AG08395 (cell line): ENCODE measurements around the gene CXCR6.
A peak's percentile ranks its signal among the peaks of the same experiment; 100 is the strongest.

Experiments used
- DNase-seq: peaks from one replicate; pipeline ENCODE4 v3.0.0; 2012; ENCODE audit warnings: mixed read lengths, low spot score

Gene CXCR6

DNA sequence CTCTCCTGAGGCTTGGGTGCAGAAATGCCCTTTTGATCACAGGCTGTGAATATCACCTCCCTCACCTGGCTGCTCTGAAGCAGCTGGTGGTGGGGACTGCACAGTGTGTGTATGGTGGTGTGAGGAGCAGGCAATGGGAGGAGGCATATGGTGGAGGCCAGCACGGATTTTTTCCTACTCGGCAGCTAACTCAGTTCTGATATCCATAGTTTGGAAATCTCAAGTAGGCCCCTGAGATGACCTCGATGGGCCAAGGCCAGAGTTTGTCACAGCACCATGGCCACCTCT, 21.3 kb upstream of the CXCR6 start:
- DNase-seq: no peak

DNA sequence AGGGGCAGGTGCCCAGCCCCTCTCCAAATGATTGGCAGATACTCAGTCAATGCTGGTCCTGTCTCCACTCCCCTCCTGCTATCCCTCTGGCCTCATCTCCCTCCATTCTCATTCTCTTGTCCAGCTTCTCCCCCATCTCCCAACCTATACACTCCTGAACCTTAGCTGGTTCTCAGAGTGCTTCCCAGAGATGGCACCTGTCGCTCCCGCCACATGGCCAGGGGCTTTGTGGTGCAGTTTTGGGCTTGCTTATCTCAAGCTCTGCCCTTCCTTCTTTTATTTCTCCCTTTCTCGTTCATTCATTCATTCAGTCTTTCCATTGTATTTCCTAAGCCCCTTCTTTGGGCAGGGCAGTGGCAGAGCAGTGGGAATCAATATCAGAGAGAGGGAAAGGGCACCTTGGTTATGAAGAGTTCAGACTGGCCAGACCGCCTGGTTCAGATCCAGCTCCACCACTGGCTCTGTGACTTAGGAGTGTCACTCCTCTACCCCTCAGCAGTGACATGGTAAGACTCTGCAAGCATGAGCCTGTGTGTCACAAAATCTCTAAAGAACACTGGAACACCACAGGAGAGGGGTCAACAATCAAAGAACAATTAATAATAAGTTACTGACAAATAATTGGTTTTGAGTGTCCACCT, 20.2 kb upstream of the CXCR6 start:
- DNase-seq: no peak

DNA sequence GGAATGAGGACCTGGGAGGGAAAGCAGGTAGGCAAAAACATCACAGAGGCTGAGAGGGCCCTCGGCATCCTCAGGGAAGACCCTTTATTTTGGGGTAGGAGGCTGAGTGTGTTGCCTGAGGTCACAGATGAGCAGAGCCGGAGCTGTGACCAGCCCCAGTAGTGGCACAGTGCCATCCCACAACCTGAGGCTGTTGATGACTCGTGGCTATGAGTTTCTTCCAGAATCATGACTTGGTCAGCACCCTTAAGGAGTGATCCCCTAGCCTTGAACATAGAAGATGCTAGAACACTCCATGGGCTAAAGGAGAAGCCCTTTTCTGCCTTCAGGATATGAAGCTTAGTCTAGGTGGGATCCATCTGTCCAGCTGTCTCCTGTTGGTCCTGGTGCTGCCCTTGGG, 19.5 kb upstream of the CXCR6 start:
- peak; percentile 67 for DNase-seq

DNA sequence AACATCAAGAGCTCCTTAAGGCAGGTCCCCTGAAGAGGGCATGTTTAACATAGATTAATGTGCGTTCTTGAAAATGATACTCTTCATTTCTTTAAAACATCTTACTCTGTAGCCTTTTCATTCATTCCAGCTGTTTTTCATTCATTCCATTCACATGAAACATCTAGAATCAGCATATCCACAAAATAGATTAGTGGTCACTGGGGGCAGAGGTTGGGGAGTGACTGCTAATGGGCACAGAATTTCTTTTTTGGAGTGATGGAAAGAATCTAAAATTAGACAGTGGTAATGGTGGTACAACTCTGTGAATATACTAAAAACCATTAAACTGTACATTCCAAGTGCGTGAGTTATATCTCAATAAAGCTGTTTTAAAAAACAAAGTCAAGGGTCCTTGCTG, 15.4 kb upstream of the CXCR6 start:
- DNase-seq: peak; percentile 30

DNA sequence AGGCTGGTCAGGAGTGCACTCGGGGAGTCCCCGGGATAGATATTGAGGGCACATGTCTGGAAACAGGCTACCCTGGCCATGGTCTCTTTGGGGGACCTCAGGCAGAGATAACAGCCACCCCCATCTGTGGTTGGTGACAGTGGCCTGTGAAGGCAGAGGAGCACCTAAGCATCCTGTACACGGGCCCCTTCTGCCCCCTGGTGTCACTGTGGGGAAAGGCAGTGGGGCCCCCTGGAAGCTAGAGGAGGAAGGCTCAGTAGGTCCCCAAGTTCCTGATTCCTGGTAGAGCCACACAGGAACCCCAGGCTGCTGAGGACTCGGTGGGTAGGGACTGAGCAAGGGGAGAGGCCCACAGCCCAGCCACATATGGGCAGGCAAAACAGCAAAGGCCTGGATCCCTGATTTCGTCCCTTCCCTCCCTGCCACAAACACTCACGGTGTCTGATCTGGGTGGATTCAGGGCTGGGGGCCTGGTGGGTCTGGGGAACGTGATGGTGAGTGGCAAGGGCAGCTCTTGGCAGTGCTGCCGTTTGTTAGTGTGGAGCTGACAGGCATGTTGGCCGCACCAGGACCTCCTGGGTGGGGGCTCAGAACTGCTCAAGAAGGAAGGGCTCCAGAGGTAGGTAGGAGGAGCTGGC, 14.1 kb upstream of the CXCR6 start:
- peak; percentile 83 for DNase-seq

DNA sequence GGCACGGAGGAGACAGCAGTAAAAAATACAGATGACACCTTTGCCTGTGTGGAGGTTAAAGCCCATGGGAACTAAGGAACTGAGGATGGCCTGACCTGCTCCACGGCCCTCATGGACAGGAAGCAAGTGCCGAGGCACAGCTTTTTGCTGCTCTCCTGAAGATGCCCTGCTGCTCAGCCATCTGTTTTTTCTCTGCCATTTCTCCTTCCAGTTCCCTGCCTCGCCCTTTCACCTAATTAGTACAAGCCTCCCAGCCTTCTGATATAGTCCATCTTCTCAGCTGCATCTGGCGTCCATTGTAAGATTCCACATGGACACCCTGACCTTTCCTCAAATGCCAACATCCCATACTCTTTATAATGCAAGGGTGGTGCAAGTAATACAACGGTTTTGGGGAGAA, 11.8 kb upstream of the CXCR6 start:
- no peak for DNase-seq

DNA sequence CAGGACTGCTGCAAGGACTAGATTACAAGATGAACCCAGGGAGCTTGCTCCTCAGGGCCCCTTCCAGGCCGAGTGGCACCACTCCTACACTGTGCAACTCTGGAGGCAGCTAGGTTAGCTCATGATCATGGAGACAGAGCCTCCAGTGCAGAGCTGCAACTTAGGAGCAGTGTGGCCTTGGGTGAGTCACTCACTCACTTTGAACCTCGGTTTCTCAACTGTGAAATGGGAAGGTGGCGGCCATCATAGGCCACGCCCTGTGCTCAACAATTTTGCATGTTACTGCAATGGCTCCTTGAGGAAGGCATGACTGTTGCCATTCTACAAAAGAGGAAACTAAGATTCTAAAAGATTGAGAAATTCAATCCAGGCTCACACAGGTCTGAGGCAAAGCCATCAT, 11.2 kb upstream of the CXCR6 start:
- DNase-seq: no peak

DNA sequence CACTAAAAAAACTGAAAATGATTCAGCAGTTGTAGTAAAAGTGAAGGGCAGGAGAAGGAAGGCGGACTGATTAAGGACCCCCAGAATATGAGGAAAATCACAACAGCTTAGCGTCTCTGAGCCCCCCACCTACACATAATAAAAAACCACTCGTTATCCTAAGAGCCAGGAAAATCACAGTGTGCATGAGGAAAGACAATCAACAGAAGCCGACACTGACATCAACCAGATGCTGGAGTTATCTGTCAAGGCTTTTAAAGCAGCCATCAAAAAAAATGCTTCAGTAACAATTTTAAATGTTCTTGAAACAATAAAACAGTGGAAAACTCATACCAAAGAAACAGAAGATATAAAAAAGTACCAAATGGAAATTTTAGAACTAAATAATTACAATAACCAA, 9.7 kb upstream of the CXCR6 start:
- no peak for DNase-seq

DNA sequence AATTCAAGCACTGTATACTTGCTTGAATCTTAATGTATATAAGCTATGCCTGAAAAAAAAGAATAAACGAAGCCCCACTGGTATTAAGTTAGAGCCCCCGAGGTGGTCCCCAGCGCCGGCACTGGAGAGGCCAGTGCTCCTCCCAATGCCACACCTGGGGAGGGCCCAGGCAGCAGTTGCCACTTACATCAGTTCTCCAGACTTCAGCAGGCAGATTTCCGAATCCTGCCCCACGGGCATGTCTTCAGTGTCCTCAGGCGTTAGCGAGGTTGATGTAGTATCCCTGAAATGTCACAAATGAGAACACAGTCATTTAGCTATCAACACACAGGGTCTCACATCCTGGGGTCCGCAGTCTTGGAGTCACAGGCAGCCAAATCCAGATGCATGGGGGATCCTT, 7.0 kb upstream of the CXCR6 start:
- no peak for DNase-seq

DNA sequence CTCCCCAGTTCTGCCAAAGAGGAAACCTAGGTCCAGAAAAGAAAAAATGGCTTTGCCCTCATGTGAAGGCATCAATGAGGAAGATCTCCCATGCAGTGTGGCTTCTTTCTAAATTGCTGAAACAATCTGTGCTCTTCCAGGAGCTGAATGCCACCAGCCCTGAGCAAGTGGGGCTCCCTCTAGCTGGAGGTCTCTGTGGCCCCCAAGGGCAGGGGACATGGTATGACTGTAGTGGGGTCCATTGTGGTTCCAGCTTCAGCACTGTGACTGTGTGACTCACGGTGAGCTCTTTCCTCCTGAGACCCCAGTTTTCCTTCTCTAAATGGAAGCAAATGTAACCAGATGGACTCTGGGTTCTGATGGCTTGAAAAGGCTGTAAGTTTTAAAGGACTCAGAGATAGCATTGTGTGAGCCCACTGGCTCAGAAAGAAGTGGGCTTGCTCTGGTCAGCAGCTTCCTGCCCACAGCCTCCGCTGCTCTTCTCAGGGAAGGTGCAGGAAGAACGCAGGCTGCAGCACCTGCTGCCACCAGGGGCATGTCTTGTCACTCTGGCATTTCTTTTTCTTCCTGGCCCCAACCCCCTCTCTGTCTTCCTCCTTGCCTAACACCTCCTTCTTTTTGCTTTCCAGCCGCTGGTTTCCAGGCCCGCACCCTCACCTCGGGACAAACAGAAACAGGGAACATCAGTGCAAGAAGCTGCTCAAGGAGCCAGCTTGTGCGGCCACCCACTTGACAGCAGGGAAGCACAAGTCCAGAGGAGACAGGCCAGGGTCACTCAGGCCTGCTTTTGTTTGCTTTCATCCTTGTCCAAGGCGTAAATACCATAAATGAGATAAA, 5.8 kb upstream of the CXCR6 start:
- DNase-seq: no peak

DNA sequence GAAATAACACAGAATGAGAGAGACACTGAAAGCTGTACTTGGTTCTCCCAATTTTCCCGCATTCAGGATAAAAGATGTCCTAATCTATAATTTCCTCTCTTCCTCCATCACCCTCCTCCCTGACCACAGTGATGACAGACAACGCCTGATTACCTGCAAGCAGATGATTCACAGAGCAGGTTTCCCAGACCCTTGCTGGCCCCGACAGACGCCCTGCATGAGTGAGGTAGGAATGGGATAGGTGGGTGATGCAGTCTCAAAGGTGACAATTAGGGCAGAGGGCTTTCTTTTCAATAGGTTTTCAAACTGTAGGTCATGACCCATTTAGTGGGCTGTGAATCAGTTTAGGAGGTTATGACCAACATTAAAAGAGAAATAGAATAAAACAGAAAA, 5.2 kb upstream of the CXCR6 start:
- DNase-seq: no peak

DNA sequence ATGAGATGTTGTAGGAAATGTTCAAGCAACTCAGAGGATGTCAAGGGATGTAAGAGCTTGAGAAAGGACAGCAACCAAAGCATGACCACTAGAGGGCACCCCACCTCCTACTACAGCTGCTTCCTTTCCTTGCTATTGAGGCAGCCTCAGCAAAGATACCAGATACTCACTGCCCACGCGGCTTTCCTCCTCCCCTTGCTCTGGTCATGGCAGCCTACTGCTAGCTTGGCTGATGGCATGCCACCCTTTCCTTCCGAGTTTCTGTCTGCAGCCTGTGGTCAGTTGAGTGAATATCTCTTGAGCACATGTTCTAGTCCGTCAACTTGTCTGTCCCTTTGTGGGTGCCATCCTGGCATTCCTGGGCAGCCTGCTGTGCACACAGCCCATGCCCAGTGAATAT, 4.4 kb upstream of the CXCR6 start:
- DNase-seq: peak; percentile 82

DNA sequence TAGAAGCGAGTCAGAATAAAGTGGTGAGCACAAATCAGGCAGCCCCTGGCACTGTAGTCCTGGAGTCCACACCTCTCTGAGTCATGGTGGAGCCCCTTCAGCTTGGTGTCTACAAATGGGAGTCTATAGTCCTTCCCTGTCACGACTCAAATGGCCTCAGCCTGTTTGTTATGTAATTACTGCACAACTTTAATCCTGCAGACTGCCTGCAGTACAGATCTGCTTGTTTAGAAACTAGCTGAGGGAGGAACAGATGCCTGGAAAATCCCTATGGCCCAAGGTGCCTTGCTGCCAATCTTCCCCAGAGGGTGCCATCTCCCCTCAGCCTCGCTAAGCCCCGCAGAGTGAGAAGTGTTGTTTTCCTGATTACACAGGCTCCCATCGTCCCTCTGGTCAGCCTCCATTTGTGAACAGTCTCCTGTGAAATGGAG, 3.9 kb upstream of the CXCR6 start:
- DNase-seq: no peak

DNA sequence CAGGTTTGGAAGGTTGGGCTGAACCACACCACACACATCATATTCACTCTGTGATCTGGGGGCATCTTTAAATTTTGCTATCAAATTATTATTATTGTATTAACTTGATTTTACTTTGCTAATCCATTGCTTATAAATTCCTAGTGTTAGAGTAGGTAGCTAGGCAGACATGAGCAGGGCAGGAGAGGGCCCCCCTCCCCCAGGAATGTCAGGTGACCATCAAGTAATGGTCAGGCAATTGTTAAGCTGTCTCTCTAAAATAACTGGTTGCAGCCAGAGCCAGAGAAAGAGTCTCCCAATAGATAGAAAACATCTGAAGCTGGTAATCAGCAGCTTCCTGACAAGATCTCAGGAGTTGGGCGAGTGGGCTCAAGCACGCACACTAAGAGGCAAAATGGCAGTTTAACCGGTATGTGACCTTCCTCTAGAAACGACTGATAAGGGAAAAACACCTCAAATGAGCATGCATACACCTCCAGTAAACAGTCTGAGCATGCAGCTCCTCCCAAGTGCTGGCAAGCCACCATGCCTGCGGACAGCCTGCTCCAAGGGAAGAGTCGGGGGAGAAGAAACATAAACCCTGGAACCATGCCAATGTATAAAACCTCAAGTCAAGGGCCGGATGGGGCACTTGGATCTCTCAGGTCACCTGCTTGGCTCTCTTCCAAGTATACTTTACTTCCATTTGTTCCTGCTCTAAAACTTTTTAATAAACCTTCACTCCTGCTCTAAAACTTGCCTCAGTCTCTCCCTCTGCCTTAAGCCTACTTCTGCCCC, 3.1 kb upstream of the CXCR6 start:
- no peak for DNase-seq

DNA sequence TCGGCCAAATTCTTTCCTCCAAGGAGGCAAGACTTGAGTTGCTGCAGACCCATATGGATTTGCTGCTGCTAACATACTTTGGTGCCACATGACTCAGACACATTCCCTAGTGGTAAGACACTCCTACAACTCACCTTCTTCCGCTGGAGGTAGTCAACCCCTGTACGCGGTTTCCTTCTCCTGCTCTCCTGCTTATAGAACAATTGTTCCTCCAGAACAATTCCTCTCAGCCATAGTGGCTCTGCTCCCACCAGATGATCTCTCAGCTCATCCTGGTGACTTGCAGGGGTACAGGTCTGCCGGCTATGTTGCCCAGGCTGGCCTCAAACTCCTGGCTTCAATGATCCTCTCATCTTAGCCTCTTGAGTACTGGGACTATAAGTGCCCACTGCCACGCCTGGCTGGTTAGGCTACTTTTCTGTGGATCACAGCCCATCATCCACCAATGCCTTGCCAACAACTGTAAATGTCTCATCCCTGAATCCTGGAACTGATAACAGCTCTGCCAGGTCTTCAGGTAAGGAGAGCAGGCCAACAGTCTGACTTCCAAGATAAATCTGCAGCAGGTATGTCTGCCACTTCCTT, 2.4 kb upstream of the CXCR6 start:
- no peak for DNase-seq

DNA sequence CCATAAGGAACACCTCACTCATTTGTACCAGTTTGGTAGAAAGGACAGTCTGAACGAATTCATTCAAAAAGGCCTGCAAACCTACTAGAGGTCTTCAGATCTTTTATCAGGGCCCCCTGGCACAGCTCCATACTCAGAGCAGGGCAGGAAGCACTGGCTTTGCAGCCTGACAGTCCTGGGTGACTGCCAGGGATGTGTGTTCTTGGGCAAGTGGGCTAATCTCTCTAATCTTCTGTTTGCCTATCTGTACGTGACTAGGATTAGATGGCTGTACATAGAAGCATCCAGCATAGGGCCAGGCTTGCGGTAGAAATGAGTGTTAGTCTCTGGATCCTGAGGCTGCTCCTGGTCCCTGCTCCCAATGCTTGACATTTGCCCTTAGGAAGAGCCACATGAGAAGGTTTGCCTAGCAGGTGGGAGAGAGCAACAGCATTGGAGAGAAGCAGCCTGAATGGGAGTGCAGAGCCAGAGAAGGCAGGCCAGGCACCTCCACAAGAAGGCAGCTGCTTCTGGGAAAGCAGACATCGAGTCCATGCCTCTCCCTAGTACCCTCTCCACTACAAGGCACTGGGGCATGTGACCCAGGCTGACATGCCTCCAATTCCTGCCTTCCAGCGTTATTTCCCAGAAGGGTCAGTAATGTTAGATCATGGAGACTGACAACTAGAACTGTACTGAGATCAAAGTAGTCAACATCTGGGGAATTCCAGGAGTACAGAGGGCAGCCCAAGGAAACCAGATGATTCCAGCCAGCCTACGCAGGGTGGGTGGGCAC, 1.0 kb upstream of the CXCR6 start:
- DNase-seq: no peak

DNA sequence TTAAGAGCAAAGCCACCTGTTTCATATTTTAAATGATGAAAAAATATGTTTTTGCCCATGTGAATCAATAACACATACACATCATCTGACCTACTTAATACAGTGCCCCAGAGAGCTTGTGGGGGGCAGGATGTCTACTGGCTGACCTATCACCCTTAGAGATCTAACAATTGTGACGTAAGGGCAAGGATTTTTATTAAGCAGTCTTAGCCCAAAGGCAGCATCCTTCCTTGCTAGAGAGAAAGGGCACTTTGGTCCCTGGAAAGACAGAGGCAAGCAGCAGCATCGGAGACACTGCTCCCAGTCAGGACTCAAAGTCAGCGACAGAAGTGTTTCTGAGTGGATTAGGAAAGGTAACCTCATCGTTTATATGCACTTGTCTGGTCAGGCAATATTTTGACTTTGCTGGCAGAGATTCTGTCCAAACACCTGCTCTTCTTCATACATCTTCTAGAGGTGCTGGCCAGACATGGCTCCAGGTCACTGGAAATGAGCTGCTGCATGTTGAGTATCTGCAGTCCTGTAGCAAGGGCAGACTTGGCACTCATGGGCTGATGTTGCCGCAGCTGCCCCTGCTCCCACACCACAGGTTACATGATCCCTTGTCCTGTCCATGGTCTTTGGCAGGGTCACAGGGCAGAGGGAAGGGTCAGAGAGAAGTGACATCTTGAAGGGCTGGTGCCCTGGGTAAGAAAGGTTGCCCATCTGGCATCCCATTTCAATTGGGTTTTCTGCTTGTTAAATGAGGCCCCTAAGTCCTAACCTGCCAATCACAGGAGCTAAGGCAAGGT, 1.8 kb downstream of the CXCR6 start:
- no peak for DNase-seq

DNA sequence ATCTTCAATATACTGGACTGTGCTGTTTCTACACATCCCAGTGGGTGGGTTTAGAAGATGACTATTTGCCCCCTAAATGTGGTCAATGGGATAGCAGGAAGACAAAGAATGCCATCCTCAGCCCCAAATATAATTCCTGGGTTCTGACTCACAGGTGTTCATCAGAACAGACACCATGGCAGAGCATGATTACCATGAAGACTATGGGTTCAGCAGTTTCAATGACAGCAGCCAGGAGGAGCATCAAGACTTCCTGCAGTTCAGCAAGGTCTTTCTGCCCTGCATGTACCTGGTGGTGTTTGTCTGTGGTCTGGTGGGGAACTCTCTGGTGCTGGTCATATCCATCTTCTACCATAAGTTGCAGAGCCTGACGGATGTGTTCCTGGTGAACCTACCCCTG, 3.0 kb downstream of the CXCR6 start:
- DNase-seq: no peak

DNA sequence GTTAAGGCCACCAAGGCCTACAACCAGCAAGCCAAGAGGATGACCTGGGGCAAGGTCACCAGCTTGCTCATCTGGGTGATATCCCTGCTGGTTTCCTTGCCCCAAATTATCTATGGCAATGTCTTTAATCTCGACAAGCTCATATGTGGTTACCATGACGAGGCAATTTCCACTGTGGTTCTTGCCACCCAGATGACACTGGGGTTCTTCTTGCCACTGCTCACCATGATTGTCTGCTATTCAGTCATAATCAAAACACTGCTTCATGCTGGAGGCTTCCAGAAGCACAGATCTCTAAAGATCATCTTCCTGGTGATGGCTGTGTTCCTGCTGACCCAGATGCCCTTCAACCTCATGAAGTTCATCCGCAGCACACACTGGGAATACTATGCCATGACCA, 3.6 kb downstream of the CXCR6 start:
- DNase-seq: no peak

DNA sequence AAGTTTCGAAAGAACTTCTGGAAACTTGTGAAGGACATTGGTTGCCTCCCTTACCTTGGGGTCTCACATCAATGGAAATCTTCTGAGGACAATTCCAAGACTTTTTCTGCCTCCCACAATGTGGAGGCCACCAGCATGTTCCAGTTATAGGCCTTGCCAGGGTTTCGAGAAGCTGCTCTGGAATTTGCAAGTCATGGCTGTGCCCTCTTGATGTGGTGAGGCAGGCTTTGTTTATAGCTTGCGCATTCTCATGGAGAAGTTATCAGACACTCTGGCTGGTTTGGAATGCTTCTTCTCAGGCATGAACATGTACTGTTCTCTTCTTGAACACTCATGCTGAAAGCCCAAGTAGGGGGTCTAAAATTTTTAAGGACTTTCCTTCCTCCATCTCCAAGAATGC, 4.1 kb downstream of the CXCR6 start:
- no peak for DNase-seq

DNA sequence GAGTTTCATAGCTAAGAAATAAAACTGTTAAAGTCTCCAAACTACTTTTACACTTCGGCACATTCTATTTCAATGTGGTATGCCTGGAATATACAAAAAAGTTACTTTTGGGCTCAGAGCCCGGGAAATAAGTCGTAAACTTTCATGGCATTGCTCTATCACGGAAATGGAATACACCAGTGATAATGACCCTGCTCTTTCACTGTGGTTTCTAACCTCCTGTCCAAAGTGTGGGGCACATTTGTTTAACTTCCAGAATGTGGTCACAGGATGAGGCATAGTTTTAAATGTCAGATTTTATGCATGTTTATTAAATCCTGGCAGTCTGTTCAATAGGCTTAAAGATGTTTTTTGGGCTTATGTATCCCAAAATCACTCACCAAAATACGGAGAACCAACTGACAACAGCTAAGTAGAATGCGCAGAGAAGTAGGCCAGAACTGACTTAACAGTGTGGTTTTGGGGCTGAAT, 5.1 kb downstream of the CXCR6 start:
- peak; percentile 90 for DNase-seq
